Mononuclear cell (primary cell): ENCODE results near the gene CACNA1G. TPM values are rescaled to one million over a fixed set of nuclear protein-coding genes. Genes with fewer than 3 reads are reported as not detected.

Source experiments
- H3K27me3 ChIP-seq: 2 replicates; pipeline ENCODE4 v1.6.0; 2011; ENCODE audit warnings: low read length, control low read depth; ENCODE audit not compliant: insufficient read depth
- H3K4me1 ChIP-seq: 2 replicates; pipeline ENCODE4 v1.5.1; 2011; ENCODE audit warnings: mild to moderate bottlenecking, low read length, control low read depth; ENCODE audit not compliant: insufficient read depth
- H3K4me3 ChIP-seq: 2 replicates; pipeline ENCODE4 v1.5.1; 2011; ENCODE audit warnings: mild to moderate bottlenecking, low read length, moderate library complexity
- H3K9me3 ChIP-seq: 2 replicates; pipeline ENCODE4 v1.5.1; 2011; ENCODE audit warnings: low read depth, mild to moderate bottlenecking, control low read depth, low read length
- total RNA-seq: library from RNA; depleted of rRNA; stranded (reverse); fragments of >200 nt; gene quantifications from one replicate; pipeline ENCODE4 v1.2.3, GENCODE V29; 2012

CACNA1G gene
- total RNA-seq = under 0.01 TPM

DNA sequence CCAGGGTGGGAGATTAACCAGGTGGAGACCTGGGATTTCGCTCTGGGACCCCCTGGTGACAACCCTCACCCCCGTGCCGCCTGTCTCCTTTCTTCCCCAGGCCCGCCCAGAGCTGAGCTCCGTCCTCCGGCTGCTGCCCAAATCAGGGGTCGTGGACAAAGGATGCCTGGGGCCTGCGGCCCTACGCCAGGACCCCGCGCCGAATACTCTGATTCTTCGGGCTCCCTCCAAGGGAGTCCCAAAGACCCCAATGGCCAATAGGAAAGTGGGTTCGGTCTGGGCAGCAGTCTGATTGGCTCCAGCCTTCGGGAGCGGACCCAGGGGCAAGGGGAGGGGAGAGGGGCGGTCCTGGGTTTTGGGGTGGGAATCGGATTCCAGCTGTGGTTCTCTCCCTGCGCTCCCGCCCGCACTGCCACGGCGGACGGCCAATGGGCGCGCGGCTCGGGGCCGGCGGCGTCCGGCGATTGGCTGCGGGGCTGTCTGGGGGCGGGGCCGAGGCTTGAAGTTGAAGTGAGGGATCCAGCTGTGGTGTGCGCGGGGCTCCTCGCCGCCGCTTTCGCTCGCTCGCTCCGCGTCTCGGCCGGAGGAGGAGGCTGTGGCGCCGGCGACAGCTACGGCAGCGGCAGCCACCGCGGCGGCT is at the start of gene CACNA1G:
CACNA1G (plus strand) TSS at position 531 of the 640 bp plus-strand sequence. CDS start 745 bp downstream, outside the sequence.
- peak within 1 kb of the TSS; percentile 19 for H3K4me3 ChIP-seq
- H3K4me1 ChIP-seq = peaks cover 26% of the 10 kb centered on the region
- no peaks in the 10 kb centered on the region for H3K9me3 ChIP-seq
- peaks cover 59% of the 10 kb centered on the region for H3K27me3 ChIP-seq

- no peaks in the 10 kb centered on the region for H3K27me3 ChIP-seq
- no peaks in the 10 kb centered on the region for H3K9me3 ChIP-seq
- H3K4me1 ChIP-seq = peaks cover 7% of the 10 kb centered on the region
- H3K4me3 ChIP-seq = no peak overlapping the region
These were observed 49.5 kb upstream of the CACNA1G start for GRCh38 chr17:50511058-50511457.

DNA sequence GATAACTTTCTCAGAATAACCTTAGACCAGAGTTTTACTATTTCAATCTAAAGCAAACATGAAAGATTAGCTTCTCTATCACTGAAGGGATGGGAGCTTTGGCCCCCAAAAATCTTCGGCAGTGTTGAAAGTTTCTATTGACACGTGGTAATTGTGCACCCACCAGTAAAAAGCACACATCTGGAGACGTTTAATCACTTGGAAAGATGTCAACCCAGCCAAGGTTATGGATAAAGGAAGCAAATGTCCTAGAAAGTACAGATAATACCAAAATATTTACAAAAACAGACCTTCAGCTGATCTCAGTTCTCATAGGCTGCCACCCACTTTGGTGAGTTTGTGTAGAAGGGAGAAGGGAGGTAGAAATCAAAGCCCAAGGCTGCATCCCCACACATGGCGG is 47.0 kb upstream of the CACNA1G start:
- H3K27me3 ChIP-seq = no peaks in the 10 kb centered on the region
- H3K9me3 ChIP-seq = no peaks in the 10 kb centered on the region
- peaks cover 6% of the 10 kb centered on the region for H3K4me1 ChIP-seq
- H3K4me3 ChIP-seq = no peak overlapping the region

DNA sequence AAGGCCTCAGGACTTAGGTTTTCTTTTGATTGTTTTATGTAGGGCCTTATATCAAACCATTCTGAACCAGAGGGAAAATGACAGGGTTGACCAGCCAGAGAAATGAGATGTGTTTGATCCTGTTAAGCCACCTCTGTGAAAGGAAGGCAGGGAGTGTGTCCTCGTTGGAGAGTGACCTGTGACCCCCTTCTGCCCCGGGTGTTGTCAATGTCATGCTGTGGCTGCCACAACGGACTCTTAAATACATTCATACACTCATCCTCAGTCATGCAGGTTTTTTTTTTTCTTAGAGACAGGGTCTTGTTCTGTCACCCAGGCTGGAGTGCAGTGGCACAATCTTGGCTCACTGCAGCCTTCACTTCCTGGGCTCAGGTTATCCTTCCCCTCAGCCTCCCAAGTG is 46.1 kb upstream of the CACNA1G start:
- Histone ChIP-seq H3K27me3 (no peaks in the 10 kb centered on the region), H3K4me3 (no peak overlapping the region), H3K9me3 (no peaks in the 10 kb centered on the region), H3K4me1 (no peaks in the 10 kb centered on the region)

DNA sequence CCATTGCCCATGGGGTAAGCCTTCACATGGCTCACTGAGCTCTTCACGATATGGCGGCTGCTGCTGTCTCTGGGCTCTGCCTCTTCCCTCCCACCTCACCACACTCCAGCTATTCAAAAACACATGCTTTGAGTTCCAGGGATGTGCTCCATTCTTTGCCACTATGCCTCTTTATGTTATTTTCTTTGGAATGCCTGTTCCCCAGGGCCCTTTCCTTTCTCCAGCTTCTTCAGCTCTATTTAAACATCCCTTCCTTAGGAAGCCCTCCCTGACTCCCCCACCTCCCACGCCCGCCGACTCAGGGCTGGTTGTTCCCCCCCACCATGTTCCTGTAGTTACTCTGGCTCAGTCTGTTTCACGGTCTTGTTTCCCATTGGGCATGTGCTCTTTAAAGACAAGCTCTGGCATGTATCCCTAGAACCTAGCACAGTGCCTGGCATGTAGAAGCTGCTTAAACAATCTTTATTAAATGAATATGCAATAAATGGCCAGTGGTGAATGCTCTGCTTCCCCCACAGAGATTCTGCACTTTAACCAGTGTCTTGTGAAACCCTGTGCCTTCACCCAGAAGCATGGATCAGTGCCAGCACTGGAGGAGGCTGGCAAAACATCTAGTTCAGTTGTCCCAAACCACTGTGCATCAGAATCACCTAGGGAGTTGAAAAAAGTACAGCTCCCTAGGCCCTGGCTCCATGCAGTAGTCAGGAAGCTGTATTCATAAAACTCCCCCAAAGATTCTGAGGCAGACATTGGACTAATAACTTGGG is 45.4 kb upstream of the CACNA1G start:
- Histone ChIP-seq H3K4me3 (no peak overlapping the region), H3K4me1 (no peaks in the 10 kb centered on the region), H3K27me3 (no peaks in the 10 kb centered on the region), H3K9me3 (no peaks in the 10 kb centered on the region)

DNA sequence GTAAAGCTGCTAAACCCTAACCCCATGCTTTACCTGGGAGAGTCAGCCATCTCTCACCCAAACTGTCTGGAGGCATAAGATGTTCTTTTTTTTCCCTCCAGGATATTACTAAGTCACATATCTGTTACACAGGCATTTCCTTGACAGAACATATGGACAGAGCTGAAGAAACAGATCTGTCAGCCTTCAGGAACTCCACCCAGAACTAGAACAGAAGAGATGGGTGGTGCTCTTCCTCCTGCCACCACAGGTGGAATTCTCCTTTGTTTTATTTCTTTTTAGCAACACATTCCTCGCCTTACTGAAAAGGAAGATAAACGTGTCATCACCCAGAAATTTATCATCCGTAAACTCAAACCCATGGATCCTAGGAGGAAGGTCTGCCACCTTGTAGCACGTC is 43.5 kb upstream of the CACNA1G start:
- H3K4me1 ChIP-seq = no peaks in the 10 kb centered on the region
- no peaks in the 10 kb centered on the region for H3K9me3 ChIP-seq
- H3K4me3 ChIP-seq = no peak overlapping the region
- H3K27me3 ChIP-seq = no peaks in the 10 kb centered on the region

DNA sequence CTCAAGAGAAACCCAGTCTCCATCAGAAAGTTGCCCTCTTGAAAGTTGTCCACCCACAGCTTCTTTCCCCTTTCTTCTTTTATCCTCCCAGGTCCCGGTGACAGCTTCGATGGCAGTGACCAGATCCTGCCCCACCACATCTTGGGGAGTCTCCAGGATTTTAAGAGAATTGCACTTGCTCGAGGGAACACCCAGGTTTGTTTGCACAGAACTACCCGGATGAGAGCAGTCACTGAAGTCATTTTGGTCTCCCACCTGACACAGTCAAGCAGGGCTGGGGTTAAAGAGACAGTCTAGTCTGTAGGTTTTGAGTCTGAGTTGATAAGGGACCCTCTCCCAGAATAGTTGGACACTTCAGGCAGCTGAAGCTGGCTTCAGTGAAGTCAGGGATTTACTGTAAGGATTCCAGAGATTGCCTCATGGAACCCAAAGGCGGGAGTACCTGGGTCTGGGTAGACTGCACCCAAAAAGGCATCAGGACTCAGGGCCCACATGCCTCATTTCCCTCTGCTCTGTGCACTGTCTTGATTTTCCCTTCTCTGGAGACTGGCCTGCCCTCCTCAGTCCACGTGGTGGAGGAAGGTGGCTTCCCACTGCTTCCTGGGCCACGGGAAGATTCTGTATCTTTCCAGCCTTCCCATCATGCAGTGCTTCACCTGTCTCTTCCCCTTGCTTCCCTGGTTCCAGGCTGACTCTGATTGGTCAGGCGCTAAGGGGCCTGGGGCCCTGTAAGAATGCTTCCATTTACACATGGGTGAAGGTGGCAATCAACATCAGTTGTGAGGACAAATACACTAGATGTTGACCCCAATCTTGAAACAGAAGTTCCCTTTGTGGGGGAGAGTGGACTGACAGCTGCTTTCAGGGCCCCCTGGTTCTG is 42.8 kb upstream of the CACNA1G start:
- no peaks in the 10 kb centered on the region for H3K9me3 ChIP-seq
- no peaks in the 10 kb centered on the region for H3K4me1 ChIP-seq
- no peaks in the 10 kb centered on the region for H3K27me3 ChIP-seq
- H3K4me3 ChIP-seq = no peak overlapping the region

DNA sequence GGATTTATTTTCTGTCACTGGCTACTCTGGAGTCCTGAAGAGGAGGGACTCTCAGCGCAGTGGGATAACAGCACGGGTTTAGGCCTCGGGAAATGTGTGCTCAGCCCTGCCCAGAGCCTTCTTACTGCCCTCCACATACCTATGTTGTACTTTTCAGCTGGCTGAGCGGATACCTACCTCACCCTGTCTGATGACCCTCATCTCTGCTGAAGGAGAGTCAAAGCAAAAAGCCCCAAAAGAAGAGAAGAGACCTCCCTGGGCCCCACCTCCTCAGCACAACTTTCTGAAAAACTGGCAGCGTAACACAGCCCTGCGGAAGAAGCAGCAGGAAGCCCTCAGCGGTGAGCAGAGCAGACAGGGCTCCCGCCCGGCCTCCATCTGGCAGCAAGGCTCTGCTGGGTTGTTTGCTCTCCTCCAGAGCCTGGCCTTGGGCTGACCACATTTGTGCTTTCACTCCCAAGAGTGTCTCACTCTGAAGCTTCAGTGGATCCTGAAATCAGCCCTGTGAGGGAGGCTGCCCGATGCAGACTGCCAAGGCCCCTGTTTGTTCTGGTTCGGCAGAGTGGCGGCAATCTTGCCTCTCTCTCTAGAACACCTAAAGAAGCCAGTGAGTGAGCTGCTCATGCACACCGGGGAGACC is 42.0 kb upstream of the CACNA1G start:
- H3K9me3 ChIP-seq = no peaks in the 10 kb centered on the region
- no peaks in the 10 kb centered on the region for H3K27me3 ChIP-seq
- no peaks in the 10 kb centered on the region for H3K4me1 ChIP-seq
- no peak overlapping the region for H3K4me3 ChIP-seq

- no peaks in the 10 kb centered on the region for H3K27me3 ChIP-seq
- H3K4me3 ChIP-seq = no peak overlapping the region
- no peaks in the 10 kb centered on the region for H3K9me3 ChIP-seq
- H3K4me1 ChIP-seq = no peaks in the 10 kb centered on the region
These were observed 41.2 kb upstream of the CACNA1G start for GRCh38 chr17:50519141-50519834.

DNA sequence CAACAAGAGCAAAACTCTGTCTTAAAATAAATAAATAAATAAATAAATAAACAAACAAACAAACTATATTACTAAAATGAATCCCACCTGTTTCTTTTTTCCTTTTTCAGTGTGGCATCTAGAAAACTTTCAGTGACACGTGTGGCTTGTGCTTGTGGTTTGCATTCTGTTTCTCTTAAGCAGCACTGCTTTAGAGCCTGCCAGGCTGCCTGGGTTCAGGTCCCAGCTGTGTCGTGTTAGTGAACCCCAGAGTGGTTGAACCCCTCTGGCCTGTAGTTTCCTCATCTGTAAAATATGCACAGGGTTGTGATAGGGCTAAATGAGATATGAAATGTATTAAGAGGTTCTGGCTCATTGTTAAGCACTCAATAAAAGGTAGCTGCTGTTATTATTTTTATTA is 40.0 kb upstream of the CACNA1G start:
- no peaks in the 10 kb centered on the region for H3K9me3 ChIP-seq
- H3K4me3 ChIP-seq = no peak overlapping the region

GRCh38 chr17:50521514-50521913 is 39.0 kb upstream of the CACNA1G start:
- Histone ChIP-seq H3K9me3 (no peaks in the 10 kb centered on the region), H3K4me3 (no peak overlapping the region), H3K27me3 (no peaks in the 10 kb centered on the region), H3K4me1 (no peaks in the 10 kb centered on the region)

More for the DNA sequence above, 40.0 kb upstream of the CACNA1G start:
- no peaks in the 10 kb centered on the region for H3K27me3 ChIP-seq
- no peaks in the 10 kb centered on the region for H3K4me1 ChIP-seq

GRCh38 chr17:50522766-50523165 is 37.7 kb upstream of the CACNA1G start:
- no peak overlapping the region for H3K4me3 ChIP-seq
- H3K27me3 ChIP-seq = no peaks in the 10 kb centered on the region
- H3K9me3 ChIP-seq = no peaks in the 10 kb centered on the region
- no peaks in the 10 kb centered on the region for H3K4me1 ChIP-seq

- Histone ChIP-seq H3K27me3 (no peaks in the 10 kb centered on the region), H3K9me3 (no peaks in the 10 kb centered on the region), H3K4me1 (no peaks in the 10 kb centered on the region), H3K4me3 (no peak overlapping the region)
These were observed 37.3 kb upstream of the CACNA1G start for GRCh38 chr17:50523208-50523607.

DNA sequence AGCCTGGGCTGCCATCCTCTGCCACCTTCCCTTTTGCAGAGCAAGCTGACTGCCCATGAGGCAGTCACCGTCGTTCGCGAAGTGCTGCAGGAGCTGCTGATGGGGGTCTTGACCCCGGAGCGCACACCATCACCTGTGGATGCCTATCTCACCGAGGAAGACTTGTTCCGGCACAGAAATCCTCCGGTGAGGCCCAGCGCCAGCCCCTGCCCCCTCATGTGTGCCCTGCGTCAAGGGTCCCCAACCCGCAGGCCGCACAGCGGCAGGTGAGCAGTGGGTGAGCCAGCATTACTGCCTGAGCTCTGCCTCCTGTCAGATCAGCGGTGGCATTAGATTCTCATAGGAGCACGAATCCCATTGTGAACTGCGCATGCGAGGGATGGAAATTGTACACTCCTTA is 35.7 kb upstream of the CACNA1G start:
- H3K27me3 ChIP-seq = no peaks in the 10 kb centered on the region
- H3K9me3 ChIP-seq = no peaks in the 10 kb centered on the region
- no peak overlapping the region for H3K4me3 ChIP-seq
- H3K4me1 ChIP-seq = no peaks in the 10 kb centered on the region
